PC-9 (cell line): ENCODE data around the gene WT1. TPM values are rescaled to one million over a fixed set of nuclear protein-coding genes. Genes with fewer than 3 reads are reported as not detected.

ENCODE experiments used
- BruUV-seq: library from RNA; stranded (reverse); fragments of 400-500 nt; replicated peaks from 2 replicates; lab custom pipeline; 2021; lab: Mats Ljungman, UMichigan
- CTCF ChIA-PET: fragments of 300-600 bp; sonication (Branson Sonifier 250); formaldehyde crosslinking; loops from one replicate; lab custom pipeline; 2022; ENCODE audit warnings: antibody characterized with exemption; lab: Charles Lee
- POLR2A ChIA-PET: fragments of 300-600 bp; sonication (Branson Sonifier 250); formaldehyde crosslinking; loops from one replicate; lab custom pipeline; 2022; ENCODE audit warnings: antibody characterized with exemption; ENCODE audit not compliant: unreplicated experiment; lab: Charles Lee
- DNase-seq, 2 experiments: peaks; one replicate each; pipeline versions ENCODE4 v3.0.0 to v3.0.0-alpha.2; 2015 to 2022; ENCODE audit warnings: mixed read lengths in 1 of 2
- H2AFZ ChIP-seq: fragments of 200-600 bp; sonication (generic); 2 replicates; pipeline ENCODE4 v1.8.1; 2017; ENCODE audit warnings: antibody characterized with exemption
- H3F3A ChIP-seq: fragments of 200-600 bp; sonication (generic); 2 replicates; pipeline ENCODE4 v1.8.1; 2017; ENCODE audit warnings: antibody characterized with exemption, mild to moderate bottlenecking, low read depth; ENCODE audit not compliant: insufficient read depth
- H3K27ac ChIP-seq: fragments of 200-600 bp; sonication (generic); 2 replicates; pipeline ENCODE4 v1.6.1; 2016; ENCODE audit warnings: mixed run types
- H3K27me3 ChIP-seq: fragments of 200-600 bp; sonication (generic); 2 replicates; pipeline ENCODE4 v1.6.1; 2016; ENCODE audit warnings: low read depth, mixed run types; ENCODE audit not compliant: insufficient read depth
- H3K36me3 ChIP-seq: fragments of 200-600 bp; sonication (generic); 2 replicates; pipeline ENCODE4 v1.6.1; 2016; ENCODE audit warnings: low read depth, mixed run types
- H3K4me1 ChIP-seq: fragments of 200-600 bp; sonication (generic); replicated peaks from 2 replicates; pipeline ENCODE4 v1.6.1; 2016; ENCODE audit warnings: mixed run types; ENCODE audit not compliant: insufficient read depth
- H3K4me2 ChIP-seq: fragments of 200-600 bp; sonication (generic); 2 replicates; pipeline ENCODE4 v1.6.1; 2017; ENCODE audit warnings: mixed run types
- H3K4me3 ChIP-seq: fragments of 200-600 bp; sonication (generic); 2 replicates; pipeline ENCODE4 v1.6.1; 2016; ENCODE audit warnings: mixed run types
- H3K79me2 ChIP-seq: fragments of 200-600 bp; sonication (generic); 2 replicates; pipeline ENCODE4 v1.6.1; 2017; ENCODE audit warnings: low read depth, mixed run types
- H3K9me2 ChIP-seq: fragments of 200-600 bp; sonication (generic); 2 replicates; pipeline ENCODE4 v1.8.1; 2017; ENCODE audit warnings: mild to moderate bottlenecking; ENCODE audit not compliant: insufficient read depth
- H3K9me3 ChIP-seq: fragments of 200-600 bp; sonication (generic); 2 replicates; pipeline ENCODE4 v1.8.1; 2016; ENCODE audit warnings: low read depth; ENCODE audit not compliant: insufficient read depth
- H4K20me1 ChIP-seq: fragments of 200-600 bp; sonication (generic); 2 replicates; pipeline ENCODE4 v1.8.1; 2017; ENCODE audit not compliant: insufficient read depth
- CTCF ChIP-seq: fragments of 200-600 bp; sonication (generic); conservative IDR thresholded peaks from 2 replicates; pipeline ENCODE4 v1.6.1; 2017; ENCODE audit warnings: mixed run types, antibody characterized with exemption, mild to moderate bottlenecking, moderate library complexity
- EZH2 ChIP-seq: fragments of 200-600 bp; sonication (generic); IDR thresholded peaks from 2 replicates; pipeline ENCODE4 v1.8.0; 2017; ENCODE audit warnings: antibody characterized with exemption, low read depth
- intact Hi-C: fragments of 100-400 bp; cut with micrococcal nuclease; formaldehyde crosslinking; loops from one replicate; pipeline ENCODE4 v1.10.0; 2022; ENCODE audit not compliant: unreplicated experiment
- total RNA-seq: library from RNA; stranded (reverse); gene quantifications from 2 replicates; pipeline ENCODE4 v1.2.3, GENCODE V29; 2021

Gene WT1
- total RNA-seq, 1 experiment from 2014 or later = not detected

DNA sequence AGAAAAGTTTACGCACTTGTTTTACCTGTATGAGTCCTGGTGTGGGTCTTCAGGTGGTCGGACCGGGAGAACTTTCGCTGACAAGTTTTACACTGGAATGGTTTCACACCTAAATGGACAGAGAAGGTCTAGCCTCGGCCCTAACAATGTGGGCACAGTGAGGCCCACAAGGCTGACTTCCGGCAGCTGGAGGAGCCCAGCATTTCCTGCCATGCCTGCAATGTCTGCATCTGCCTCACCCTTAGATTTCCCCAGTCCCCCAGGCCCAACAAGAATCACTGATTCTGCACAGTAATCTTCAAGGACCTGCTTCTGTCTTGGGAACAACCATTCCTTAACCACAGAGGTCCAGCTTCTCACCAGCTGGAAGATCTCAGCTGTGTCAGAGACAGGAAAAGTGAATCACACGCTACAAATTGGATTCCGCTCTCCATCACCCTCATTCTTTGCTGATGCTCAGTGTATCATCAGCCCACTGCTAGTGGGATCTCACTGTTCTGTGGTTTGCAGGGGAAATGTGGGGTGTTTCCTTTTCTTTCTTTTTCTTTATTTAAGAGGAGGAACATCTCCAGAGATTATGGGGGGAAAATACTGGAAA is 43.3 kb downstream of the WT1 start:
- intact Hi-C loops = no loop called here
- Histone ChIP-seq H3K79me2 (no peaks in the 10 kb centered on the region), H3K27me3 (0 out of 2 replicates have a peak, but pooled peaks cover 4% of the 10 kb centered on the region), H3K9me3 (no peaks in the 10 kb centered on the region), H2AFZ (no peak overlapping the region), H3K9me2 (no peaks in the 10 kb centered on the region), H3K27ac (no peak overlapping the region), H3F3A (no peaks in the 10 kb centered on the region), H3K4me2 (no peak overlapping the region), H3K36me3 (no peaks in the 10 kb centered on the region), H3K4me3 (no peak overlapping the region), H3K4me1 (no peaks in the 10 kb centered on the region), H4K20me1 (no peaks in the 10 kb centered on the region)
- no TSS peak for BruUV-seq
- ChIA-PET POLR2A (no interaction called here), CTCF (interaction anchor here (0.7 kb wide), 1 partner anchor 16 kb away, joined by 9 read pairs; no protein-coding TSS in a partner anchor)
- no peak for DNase-seq
- TF ChIP-seq EZH2 (no peak), CTCF (no peak)

- Histone ChIP-seq H3K27ac (no peak overlapping the region), H4K20me1 (no peaks in the 10 kb centered on the region), H3K4me2 (no peak overlapping the region), H2AFZ (no peak overlapping the region), H3K4me3 (no peak overlapping the region), H3K27me3 (0 out of 2 replicates have a peak, but pooled peaks cover 4% of the 10 kb centered on the region), H3K4me1 (peaks cover 5% of the 10 kb centered on the region; the same call in 1 of the 2 replicates), H3K9me3 (no peaks in the 10 kb centered on the region), H3K79me2 (no peaks in the 10 kb centered on the region), H3F3A (no peaks in the 10 kb centered on the region), H3K36me3 (no peaks in the 10 kb centered on the region), H3K9me2 (no peaks in the 10 kb centered on the region)
- POLR2A ChIA-PET = no interaction called here
- CTCF ChIA-PET = no interaction called here
- TF ChIP-seq CTCF (no peak), EZH2 (no peak)
- BruUV-seq = no TSS peak
- no peak for DNase-seq
- intact Hi-C loops = no loop called here
Measured at GRCh38 chr11:32391479-32391878, 43.9 kb downstream of the WT1 start.

DNA sequence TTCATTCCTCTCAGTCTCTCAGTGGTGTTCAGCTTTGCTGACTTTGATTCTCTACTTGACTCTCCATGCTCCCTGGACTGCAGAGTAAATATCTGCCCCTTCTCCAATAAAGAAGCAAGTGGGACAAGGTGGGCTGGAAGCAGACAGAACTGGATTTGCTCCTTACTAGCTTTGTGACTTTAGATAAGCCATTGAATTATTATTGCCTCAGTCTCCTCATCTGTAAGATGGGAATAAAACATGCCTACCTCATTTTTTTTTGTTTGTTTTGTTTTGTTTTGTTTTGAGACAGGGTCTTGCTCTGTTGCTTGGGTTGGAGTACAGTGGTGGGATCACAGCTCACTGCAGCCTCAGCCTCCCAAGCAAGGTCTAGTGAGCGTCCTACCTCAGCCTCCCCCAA is 44.6 kb downstream of the WT1 start:
- no peak overlapping the region for H3K4me2 ChIP-seq
- ChIA-PET POLR2A (no interaction called here), CTCF (no interaction called here)
- H3K79me2 ChIP-seq = no peaks in the 10 kb centered on the region
- no peak overlapping the region for H3K27ac ChIP-seq
- BruUV-seq = no TSS peak
- H3K4me3 ChIP-seq = no peak overlapping the region
- no peaks in the 10 kb centered on the region for H3K27me3 ChIP-seq
- H3F3A ChIP-seq = no peaks in the 10 kb centered on the region
- H2AFZ ChIP-seq = no peak overlapping the region
- H3K4me1 ChIP-seq = peaks cover 9% of the 10 kb centered on the region; the same call in 1 of the 2 replicates
- TF ChIP-seq CTCF (no peak), EZH2 (no peak)
- H3K36me3 ChIP-seq = no peaks in the 10 kb centered on the region
- intact Hi-C loops = no loop called here
- H3K9me3 ChIP-seq = no peaks in the 10 kb centered on the region
- no peaks in the 10 kb centered on the region for H4K20me1 ChIP-seq
- H3K9me2 ChIP-seq = no peaks in the 10 kb centered on the region
- DNase-seq = no peak
